SH-SY5Y (cell line): ENCODE measurements around the gene FCHSD2.

ENCODE experiments used
- GATA2 ChIP-seq: IDR thresholded peaks from 2 replicates; pipeline ENCODE4 v1.6.1; 2011; ENCODE audit warnings: mild to moderate bottlenecking, low read depth, low read length
- GATA3 ChIP-seq: IDR thresholded peaks from 2 replicates; pipeline ENCODE4 v1.6.1; 2011; ENCODE audit warnings: low read depth, mild to moderate bottlenecking, low read length, moderate library complexity

DNA sequence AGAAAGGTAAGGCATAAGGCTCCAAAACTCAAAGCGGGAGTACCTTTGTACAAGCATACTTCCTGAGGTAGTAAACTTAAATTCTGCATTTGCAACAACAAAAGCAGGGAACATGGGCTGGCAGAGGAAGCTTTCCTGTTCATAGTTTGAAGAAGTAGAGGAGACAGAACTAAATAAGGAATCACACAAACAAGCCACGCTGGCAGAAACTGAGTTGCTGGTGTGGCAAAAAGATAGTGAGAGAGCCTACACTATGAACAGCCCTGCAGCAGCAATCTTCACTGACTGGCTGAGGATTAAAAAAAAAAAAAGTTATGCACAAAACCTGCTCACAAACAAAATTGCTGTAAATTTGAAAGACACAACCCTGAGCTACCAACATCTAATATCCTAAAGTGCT, 46.5 kb downstream of the FCHSD2 start:
- no peak for TF ChIP-seq GATA2
- no peak for TF ChIP-seq GATA3
